ENCODE measurements around the gene AOPEP.
"Not testable (repeated sequence)": the region's sequence is repeated elsewhere in the genome, so short reads cannot be mapped to it uniquely, and the experiment has no call there.

Gene AOPEP

GRCh38 chr9:94941211-94941875 lies 214.8 kb downstream of the AOPEP start:
- DNase-seq = no peak

- DNase-seq = no peak
These were observed 218.1 kb downstream of the AOPEP start for GRCh38 chr9:94944626-94945025.

GRCh38 chr9:94945197-94946144 lies 219.0 kb downstream of the AOPEP start:
- DNase-seq = no peak

GRCh38 chr9:94946256-94946655 lies 219.8 kb downstream of the AOPEP start:
- DNase-seq = no peak

DNA sequence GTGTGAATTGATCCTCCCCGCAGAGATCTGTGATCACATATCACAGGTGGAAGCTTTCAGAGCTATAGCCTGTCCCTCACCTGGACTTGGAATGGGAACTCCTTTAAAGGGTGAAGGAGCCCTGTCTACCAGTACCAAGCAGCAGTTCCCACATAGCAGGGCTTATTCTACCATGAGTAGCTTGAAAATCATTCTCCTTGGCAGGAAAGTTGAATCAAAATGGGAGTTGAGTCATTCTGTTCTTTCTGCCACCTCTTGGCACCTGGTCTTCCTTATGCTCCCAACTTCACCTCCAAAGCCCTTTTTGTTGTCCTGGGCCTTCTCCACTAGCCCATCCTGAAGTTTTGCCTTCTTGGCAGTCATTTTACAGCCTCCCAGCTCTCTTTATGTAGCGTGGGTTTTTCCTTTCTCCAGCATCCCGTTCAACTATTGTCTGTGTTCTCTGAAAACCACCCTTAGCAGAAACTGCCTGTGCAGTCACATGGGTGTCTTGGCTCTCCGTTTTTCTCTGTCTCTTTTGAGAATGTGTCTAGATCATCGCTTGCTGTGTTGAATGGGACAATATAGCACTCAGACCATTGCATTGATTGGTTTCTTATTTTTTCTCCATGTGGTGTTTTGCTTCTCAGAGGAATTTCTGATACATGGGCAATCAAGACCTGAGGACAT lies 222.2 kb downstream of the AOPEP start:
- no peak for DNase-seq

DNA sequence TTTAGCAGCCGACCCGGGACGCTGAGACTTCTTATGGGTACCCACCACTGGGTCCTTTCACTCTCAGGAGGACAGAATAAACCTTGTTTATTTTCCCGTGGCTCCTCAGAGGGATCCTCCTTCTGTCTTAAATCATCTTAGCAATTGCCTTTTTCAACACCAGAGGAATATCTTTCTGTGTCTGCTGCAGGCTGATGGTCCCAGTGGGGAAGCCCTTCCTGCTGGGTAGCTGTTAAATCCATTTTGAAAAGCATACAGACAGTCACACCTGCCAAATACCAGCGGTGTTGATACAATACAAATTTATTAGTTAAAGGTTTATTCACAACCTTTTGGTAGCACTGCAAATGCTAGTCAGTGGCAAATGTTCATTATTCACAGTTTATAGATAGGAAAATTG lies 222.9 kb downstream of the AOPEP start:
- no peak for DNase-seq

DNA sequence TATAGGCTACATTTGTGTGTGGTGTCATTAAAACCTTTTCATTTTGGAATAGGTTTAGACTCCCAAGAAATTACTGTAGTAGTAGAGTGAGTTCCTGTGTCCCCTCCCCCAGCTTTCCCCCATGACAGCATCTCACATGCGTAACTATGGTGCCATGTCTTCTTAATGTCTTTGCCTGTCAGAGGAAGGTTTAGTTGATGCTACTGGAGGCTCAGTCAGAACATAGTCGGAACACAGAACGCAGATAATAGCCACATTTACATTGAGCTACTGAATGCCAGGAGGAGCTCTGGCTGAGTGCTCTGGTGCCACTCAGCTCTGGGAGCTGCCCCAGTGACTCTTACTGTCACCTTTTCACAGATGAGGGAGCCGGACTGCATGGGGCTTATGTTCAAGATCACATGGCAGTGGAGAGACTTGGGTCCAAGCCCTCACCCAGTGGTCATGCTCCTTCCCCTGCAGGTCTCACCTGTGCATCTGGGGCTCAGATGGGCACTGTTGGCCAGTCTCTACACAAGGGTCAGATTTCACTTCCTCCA lies 223.6 kb downstream of the AOPEP start:
- no peak for DNase-seq

DNA sequence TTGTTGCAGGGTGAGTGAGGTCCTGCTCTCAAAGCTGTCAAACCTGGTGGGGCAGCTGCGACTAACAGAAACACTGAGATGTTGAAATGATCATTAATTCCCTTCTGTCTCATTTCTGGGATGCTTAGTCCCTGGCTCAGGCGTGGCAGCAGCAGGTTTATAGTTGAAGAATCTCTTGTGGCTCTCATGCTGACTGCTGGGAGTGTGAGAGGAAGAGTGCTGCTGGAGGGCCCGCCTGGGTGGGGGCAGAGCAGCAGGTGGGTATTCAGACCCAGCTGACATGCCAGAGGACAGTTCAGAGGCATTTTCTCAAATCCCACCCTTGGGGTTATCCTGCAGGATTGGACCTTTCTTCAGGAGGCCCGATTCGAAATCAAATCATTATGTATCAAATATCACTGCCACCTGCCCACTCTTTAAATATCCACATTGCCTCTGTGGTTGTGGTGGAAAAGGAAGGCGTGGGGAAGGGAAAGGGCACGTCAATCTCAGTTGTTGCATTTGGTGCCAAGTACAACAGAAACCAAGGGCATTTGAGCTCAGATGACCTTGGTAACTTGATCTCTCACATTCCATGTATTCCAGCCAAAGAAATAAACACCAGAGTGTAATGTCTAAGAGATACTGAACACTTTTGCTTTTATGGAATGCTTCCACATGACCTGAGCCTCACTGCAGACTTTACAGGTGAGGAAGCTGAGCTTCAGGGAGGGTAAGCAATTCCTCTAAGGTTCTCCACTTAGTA lies 224.3 kb downstream of the AOPEP start:
- no peak for DNase-seq

DNA sequence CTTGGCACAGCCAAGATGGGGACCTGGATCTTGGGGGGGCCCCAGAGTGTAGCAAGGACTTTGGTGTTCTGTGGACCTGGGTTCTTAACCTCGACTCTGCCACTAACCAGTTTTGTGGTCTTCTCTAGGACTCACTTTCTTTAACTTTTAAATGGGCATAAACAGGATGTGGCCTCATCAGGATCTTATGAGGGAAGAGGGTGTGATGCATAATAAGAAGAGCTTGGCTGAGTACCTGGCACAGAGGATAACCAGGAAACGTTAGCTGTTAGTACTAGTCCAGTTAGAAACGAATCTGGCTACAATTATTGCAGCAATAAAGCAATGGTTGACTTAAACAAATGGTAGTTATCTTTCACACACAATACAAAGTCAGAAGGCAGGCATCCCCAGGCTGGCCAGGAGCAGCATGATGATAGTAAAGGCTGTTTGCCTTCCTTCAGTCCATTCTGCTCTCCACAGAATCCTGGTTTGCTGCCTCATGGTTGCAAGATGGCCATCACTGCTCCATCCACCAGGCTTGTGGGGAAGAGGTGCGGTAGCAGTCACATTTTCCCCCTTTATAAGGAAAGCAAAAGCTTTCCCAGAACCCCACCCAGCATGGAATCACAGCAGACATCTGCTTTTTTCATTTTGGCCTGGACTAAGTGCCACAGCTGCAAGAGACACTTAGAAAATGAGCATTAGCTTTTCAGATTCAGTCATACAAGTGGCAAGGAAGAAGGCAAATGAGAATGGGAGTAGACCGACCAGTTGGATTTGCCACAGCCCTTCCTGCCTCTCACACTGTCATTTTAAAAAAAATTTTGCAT lies 225.0 kb downstream of the AOPEP start:
- no peak for DNase-seq

DNA sequence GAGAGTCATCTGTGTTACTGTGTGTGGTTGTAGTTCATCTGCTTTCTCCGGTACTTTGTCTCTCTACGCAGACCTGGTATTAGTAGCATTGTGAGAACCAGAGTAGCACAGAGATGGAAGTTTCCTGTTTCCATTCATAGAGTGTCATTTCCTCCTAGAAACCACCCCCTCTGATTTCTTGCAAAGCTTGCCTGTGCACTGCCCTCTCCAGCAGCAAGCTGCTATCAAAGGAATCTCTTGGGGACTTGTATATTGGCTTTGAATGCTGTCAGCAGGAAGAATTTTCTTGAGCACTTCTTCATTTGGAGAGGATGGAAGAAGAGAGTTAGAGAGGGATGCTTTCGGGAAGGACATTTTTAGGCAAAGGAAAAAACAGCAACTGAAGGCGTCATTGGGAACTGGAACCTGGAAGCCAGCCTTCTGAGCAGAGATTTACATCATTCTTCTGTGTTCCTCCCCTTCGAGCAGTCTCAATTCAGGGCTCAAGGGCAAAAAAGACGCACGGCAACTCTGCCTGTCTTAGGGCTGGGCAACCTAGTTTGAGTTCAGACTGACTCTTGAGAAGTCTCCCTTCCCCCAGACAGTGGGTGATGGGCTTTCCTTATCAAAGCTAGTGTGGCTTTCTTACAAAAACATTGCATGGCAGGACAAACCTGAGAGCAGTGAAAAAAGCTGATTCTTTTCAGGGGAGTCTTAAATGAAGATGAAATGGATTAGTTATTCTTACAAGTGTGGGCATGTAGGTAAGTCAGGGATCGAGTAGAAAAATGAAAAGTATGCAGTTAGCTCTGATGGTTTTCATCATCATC lies 226.3 kb downstream of the AOPEP start:
- DNase-seq = no peak

DNA sequence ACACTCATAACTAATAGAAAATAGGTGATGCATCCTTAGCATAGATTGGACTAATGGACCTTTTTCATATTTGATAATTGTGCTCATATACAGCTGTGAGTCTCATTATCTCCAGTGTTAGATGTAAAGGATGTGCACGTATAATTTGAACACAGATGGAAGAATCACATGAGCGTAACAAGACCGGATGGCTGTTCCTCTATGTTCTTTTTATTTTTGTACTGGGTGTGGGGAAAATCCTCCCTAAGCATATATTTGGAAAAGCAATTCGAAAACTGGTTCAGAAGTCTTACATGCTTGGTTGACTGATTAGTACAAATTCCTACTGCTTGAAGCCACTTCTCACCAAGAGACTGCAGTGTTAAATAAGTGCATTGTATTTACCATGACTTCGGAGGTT lies 230.2 kb downstream of the AOPEP start:
- no peak for DNase-seq

GRCh38 chr9:94960964-94961363 lies 234.5 kb downstream of the AOPEP start:
- DNase-seq = no peak

DNA sequence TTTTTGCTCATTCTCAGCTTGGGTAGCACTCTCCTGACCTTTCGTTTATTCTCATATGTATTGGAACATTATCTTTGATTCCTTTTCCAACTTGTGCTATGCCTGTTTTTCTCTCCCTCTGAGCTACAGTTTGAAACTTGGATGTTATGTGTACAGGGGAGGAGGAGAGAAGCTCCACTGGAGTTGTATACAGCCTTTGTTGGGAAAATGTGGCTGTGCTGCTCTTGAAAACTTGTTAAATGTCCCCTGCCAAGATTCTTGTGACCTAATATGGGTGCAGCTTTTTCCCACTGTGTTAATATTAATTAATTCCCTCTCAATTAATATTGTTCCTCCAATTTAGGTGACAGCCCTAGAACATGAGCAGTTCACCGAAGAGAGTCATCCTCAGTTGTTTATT lies 235.4 kb downstream of the AOPEP start:
- no peak for DNase-seq

GRCh38 chr9:94965631-94966030 lies 239.1 kb downstream of the AOPEP start:
- not testable (repeated sequence) for DNase-seq

DNA sequence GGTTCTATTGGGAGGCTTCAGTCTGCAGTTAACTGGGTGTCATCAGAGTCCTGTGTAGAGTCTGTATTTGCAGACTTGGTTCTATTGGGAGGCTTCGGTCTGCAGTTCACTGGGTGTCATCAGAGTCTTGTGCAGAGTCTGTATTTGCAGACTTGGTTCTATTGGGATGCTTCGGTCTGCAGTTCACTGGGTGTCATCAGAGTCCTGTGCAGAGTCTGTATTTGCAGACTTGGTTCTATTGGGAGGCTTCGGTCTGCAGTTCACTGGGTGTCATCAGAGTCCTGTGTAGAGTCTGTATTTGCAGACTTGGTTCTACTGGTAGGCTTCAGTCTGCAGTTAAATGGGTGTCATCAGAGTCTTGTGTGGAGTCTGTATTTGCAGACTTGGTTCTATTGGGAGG lies 239.5 kb downstream of the AOPEP start:
- not testable (repeated sequence) for DNase-seq

DNA sequence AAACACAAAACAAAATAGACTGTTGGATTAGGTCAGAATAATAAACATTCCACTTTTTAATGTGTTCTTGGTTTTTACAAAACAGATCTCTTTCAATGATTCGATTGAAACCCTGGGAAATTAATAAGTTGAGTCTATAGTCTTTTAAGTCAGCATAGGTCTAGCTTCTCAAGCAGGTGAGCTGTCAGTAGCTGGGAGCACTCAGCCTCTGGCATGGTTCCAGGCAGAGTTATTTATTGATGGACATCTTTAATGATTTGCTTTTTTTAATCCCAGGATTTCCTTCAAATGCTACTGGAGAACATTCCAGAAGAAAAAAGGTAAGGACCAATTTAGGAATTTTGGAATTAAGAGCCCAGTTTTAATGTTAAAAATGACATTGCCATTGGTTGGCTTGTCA lies 241.0 kb downstream of the AOPEP start:
- no peak for DNase-seq

DNA sequence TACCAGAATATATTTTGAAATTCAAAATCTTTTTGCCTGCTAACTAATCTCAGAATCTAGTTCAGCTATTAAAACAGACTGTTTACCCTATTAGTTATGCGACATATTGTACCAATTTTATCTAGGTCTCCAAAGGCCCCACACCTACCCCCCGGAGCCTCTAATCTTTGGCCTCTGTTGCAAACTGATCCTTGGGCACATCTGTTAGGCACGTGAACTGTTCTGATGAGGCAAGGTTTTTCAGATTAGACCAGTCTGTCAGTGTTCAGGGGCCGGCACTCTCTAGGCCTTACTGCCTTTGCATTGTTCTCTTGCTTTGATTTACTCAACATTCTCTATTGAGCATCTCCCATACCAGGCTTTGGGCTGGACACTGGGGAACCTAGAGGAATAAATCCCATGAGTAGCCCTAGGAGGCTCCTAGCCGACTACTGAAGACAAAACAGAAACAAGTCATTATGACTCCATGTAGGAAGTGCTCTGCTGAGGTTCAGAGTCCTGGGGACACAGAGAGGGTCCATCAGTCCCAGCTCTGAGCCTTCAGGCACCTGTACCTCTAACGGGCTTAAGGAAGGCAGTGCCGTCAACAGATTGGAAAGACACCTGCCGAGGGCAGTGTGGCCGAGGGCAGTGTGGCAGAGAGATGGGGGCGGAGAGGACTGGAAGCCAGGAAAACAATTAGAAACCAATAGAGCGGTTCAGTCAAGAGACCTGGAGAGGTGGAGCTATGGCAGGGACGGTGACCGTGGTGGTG lies 245.1 kb downstream of the AOPEP start:
- DNase-seq = no peak

DNA sequence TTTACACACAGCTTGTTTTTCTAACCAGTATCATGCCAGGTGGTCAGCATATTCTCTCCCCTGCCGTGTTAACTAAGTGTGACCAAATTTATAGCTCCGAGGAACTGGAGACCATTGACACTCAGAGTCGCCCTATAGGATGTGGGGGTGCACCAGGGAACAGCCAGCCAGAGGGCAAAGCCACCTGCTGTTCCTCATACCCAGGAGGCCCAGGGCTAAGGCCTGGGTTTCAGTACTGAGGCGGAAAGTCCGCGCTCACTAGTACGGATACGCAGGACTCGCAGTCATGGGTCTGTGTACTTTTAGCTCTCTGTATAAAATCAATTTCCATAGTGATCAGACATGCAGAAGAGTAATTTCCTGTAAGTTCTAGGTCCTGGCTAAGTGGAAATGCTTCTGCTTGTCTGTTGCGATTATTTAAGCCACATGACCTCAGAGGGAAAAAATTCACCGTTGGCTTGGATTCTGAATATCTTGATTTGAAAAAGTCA lies 247.0 kb downstream of the AOPEP start:
- no peak for DNase-seq

DNA sequence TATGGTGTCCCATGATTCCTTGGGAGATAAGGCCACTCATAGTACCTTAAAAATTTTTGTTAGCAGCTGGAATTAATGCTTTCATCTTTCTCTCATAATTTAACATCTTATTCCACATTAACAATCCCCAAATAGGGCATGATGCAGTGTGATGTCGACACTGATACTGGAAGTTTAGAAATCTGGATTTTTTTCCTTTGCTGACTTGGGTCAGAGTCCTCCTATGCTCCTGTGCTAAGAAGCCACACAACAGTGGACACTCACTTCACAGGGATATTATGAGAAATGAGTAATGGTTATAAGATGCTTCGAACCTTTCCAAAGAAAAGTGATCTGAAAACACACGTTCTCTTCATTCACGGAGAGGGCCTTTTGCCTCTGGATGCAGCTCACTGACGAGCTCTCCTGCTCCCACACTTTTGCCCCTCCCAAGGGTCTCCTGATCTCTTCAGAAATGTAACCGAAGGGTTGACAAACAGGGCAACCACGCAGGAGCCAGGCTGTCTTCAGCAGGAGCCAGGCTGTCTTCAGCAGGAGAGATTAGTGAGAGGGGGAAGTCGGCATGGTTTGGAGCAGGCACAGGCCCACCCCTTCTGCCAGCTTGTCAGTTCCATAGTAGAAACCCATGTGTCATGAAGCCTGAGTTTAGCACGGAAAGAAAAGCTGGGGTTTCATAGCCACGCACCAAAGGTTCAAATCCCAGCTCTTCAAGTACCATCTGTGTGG lies 247.8 kb downstream of the AOPEP start:
- DNase-seq = no peak

Measured in stimulated activated CD4-positive, alpha-beta T cell treated with anti-CD3 and anti-CD28 coated beads, Interleukin-4, amount 100 ng/mL, for 24 hours (primary cell).